HG03060 (cell line): ENCODE measurements around the gene SUCO.
"Not testable (repeated sequence)": the region's sequence is repeated elsewhere in the genome, so short reads cannot be mapped to it uniquely, and the experiment has no call there.

Experiments used
- ATAC-seq: cut with Tn5 transposase; IDR thresholded peaks from one replicate; pipeline ENCODE4 v1.9.1; 2021; ENCODE audit warnings: low read depth, moderate number of reproducible peaks; ENCODE audit not compliant: unreplicated experiment

Gene SUCO

DNA sequence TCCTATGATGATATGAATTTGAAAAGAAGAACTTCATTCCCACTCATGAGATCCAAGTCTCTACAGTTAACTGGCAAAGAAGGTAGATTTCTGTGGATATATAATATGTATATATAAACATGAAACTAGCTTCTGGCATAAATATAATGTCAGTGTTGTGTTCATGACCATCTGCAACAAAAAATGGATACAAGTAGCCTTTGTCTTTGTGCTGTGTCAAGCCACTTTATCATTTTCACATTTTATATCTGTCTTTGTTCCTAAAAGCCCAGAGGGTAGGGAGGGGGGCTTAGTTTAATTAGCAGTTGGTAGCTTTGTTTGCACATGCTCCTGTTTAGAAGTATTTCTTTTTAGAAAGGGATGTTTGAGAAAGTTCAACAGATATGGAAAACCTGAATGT lies 69.8 kb downstream of the SUCO start:
- no peak for ATAC-seq

DNA sequence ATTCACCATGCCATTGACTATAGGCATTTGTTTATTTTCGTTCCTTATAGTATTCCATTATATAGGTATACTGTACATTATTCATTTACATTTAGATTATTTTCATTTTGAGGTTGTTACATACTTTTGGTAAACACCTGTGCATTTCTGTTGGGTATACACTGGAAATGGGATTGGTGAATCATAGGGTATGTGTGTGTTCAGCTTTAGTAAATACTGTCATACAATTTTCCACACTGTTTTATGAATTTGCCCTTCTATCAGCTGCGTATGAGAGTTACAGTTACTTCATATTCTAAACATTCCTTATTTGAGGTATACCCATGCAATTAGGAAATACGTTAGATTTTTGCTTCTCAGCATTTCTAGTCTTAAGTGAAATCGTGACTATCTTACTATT lies 70.9 kb downstream of the SUCO start:
- no peak for ATAC-seq

DNA sequence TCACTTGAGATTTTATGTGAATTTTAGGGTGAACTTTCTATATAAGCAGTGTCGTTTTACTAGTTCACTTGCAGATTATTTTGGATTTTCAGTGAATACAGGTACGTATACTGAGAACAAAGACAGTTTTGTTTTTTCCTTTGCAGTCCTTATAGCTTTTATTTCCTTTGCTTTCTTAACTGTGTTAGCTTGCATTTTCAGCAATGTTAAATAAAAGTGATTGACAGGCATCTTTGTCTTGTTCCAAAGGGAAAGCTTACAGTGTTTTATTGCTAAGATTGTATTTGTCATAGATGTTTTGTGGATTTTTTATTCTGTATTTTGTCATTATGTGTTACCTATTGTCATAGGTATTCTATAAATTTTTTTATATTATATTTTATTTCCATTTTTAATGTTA lies 72.7 kb downstream of the SUCO start:
- ATAC-seq: no peak

DNA sequence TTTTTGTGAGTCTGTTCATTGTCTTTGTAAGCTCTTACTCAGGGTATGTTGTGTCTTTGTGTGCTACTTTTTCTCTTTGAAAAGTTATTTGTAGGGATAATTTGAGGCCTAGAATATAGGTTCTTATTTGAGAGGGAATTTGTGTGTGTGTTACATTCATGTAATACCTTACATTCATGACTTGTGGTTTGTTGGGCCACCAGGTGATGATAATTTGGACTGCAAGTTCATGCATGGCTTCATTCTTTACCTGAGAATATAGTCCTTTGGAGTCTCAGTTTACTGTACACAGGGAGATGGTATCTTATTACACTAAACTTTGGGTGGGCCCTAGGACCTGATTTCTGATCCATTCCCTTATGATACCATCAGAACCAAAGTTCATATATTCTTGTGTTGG lies 74.2 kb downstream of the SUCO start:
- ATAC-seq: no peak

DNA sequence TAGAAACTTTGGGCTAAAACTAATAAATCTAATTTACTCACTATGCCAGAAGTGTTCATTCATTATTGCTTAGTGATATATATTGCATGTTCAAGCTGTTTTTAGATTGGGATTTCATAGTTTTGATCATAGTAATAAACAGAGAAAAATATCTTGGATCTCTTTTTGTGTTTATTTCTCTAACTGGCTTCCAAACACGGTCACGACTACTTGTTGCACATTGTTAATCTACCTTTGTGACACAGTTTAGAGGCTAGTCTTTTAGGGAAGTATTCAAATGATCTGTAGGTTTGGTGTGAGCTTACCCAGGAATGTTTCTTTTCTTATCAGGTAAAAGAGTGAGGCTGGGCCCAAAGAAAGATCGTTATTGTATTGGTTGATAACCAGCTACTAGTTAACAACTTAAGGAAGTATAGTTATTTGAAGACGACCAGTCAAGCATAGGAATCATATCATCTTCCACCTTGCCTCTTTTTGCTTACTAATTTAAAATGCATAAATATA lies 75.2 kb downstream of the SUCO start:
- no peak for ATAC-seq

DNA sequence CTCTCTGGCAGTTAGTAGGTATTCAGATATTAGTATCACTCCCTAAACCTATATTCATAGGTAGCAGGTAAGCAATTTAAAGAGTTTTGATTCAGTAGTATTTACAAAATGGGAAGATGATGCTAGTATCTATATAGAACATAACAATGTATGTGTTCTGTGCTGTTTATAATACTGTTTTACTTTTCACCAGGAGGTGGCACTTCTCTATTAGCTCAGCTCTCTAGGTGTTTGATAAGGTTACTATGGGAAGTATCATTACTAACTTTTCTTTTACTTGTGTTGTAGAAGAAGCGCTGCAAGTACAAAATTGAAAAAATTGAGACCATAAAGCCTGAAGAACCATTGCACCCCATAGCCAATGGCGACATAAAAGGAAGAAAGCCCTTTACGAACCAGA lies 76.6 kb downstream of the SUCO start:
- ATAC-seq: no peak

DNA sequence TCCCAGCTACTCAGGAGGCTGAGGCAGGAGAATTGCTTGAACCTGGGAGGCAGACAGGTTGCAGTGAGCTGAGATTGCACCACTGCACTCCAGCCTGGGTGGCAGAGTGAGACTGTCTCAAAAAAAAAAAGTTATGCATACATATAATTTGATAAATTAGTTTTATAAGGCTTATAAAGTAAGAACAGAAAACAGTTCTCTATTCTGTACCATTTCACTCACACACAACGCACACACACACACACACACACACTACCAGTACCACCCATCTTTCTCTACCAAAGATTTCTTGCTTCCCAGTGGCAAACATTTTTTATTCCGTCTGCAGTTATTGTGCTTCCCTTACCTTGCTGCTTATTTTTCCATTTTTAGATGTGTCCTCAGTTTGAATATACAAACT lies 79.5 kb downstream of the SUCO start:
- no peak for ATAC-seq

DNA sequence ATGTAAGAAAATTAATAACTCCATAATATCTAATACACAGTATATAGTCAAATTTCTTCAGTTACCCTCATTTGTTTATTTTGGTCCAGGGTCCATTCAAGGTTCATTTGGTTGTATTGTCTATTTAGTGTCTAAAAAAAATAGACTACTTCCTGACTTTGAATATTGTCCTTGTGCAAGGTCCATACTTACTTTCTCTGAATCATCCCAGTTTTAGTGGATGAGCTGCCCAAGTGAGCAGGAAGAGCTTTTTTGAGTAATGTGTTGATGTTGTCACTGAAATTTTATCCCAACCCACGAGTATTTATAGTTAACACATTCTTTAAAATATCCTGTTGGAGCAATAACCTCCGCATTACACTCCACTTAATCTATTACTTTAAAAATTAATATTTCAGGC lies 80.3 kb downstream of the SUCO start:
- no peak for ATAC-seq

DNA sequence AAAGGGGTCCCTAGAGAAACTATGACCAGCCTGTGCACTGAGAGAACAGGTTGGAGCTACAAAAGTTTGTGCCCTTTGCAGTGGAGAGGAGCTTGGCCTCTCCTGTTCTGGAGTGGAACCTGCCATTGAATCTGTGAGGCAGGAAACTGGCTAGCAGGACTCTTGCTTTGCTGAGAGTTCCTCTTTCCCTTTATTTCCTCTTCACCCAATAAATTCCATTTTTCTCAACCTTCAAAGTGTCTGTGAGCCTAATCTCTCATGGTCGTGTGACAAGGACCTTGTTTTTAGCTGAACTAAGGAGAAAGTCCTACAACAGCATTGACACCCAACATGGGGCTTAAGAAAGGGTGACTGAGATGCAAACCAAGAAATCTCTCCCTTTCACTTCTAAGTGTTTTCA lies 83.2 kb downstream of the SUCO start:
- ATAC-seq: no peak

DNA sequence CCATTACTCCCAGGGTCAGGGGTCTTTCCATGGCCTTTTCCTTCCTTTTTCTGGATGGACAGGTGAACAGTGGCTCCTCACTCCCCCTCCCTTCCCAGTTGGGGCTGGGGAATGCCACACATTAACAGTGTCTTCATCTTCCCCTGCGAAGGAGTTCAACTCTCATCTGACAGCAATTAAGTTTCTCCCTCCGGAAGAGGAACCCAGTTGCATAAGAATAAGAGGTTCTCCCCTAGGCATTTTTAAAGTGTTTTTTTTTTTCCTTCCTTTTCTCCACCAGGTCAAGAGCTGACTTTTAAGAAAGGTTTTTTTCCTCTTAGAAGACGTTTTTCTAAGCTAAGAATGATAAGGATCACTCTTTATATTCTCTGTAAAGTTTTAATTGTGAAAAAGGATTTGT lies 83.7 kb downstream of the SUCO start:
- no peak for ATAC-seq

DNA sequence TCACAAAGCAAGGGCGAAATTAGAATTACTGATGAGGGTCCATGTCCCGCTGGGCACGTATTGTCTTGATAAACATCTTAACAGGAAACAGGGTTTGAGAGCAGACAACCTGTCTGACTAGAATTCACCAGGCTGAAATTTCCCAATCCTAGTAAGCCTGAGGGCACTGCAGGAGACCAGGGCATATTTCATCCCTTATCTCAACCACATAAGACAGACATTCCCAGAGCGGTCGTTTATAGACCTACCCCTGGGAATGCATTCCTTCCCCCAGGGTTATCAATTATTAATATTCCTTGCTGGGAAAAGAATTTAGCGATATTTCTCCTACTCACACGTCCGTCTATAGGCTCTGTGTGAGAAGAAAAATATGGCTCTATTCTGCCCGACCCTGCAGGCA lies 87.7 kb downstream of the SUCO start:
- not testable (repeated sequence) for ATAC-seq

DNA sequence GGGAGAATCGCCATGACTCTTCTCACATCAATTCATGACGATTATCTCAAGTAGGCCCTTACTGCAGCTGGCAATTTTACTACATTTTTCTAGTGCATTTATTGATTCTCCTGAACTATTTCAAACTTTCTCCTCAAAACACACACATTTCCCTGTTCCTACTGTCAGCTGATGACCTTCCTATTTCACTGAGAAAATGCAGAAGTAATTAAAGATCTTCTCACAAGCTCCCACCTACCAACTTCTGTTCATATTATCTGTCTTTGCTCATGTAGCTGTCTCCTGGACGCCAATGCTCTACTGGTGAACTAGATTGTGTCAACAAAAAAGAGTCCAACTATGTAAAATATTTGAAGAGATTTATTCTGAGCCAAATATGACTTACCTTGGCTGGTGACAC lies 89.6 kb downstream of the SUCO start:
- ATAC-seq: no peak

DNA sequence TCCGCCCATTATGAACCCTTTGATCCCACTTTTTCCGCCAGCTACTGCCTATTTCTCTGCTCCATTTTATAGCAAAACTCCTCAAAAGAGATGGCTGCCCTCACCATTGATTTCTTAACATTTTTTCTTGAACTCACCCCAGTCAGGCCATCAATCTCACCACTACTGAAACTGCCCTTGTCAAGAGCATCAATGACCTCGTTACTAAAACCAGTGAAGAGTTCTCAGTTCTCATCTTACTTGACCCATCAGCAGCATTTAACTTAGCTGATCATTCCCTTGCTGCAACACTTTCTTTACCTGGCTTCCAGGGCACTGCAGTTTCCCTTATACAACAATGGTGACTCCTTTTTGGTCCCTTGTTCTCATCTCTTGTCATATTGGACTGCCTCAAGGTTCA lies 90.8 kb downstream of the SUCO start:
- ATAC-seq: no peak

DNA sequence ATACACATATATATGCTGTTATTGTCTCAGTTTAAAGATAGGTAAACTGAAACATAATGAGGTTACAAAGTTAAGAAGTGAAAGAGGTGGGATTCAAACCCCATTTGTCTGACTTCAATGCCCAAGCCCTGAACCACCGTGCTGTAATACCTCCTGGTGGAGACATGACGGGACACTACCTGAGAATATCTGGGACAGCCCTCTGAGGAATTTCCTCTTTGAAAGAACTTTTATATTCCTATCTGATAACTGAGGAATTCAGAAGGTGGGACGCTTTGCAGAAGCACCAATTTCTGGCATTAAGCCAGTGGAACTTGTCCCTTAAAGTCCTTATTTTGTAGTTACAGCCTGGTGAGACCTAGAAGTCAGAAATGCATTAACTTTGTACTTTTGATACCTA lies 93.9 kb downstream of the SUCO start:
- no peak for ATAC-seq

DNA sequence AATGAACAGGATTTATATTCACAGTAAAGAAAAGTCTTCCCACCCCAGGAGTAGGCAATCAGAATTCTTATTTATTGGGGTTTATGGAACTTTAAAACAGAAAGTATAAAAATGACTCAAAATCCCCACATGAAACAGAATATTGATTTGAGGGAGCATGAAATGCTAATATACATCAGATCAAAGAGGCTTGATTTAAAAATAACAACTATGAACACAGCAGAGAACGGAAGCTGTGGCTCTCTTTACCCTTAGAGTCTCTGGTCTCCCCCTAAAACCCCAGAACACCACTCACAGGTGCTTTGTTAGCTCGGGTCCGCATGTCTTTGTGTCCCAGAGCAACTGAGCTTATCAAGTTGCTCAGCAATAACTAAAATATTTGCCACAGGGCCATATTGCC lies 94.8 kb downstream of the SUCO start:
- no peak for ATAC-seq

DNA sequence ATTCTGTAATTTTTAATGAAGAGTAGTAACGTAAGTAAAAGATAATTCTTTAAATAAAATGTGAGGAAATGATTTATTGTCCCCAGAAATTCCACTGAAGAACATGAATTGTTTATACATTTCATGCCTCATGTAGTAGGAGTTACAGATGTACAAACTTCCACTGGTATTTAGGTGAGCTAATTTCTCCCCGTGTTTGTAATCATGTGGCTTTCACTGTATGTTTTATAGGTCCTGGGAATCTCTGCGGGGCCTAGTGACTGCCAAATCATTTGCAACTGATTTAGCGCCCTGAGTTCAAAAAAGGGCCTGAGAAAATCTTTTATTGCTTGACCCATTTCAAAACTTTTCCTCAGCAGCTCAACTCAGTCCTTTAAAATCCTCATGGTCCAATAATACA lies 95.5 kb downstream of the SUCO start:
- ATAC-seq: no peak

DNA sequence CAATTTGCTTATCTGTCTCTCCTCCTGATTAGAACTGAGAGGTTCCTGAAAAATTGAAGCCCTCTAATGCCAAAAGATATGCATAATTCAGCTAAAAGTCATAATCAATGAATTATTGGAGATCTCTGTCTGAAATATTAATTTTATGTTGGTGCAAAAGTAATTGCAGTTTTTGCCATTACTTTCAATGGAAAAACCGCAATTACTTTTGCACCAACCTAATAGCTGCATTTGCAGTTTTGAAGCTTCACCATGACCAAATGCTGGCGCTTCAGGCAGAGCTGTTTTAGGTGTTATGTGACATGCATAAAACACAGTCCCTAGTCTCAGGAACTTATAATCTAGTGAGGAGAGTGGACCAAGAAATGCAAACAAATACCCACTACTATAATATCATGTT lies 96.2 kb downstream of the SUCO start:
- ATAC-seq: no peak

DNA sequence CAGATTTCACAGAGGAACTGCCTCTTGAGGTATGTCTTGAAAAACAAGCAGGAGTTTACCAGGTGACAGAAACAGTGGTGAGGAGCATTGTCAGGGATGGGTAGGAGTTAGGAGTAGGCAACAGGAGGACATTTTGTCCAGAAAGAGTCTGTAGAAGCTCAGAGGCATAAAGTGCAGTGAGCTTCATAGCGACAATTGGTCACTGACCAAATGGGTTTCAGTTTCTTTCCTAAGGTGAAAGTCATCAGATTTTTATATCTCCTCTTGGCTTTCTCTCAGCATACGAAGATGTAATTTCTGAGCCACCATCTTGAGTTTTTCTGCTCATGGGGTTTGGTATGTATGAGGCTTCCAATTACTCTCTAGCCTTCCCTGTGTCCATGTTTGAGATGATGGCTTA lies 96.7 kb downstream of the SUCO start:
- no peak for ATAC-seq

DNA sequence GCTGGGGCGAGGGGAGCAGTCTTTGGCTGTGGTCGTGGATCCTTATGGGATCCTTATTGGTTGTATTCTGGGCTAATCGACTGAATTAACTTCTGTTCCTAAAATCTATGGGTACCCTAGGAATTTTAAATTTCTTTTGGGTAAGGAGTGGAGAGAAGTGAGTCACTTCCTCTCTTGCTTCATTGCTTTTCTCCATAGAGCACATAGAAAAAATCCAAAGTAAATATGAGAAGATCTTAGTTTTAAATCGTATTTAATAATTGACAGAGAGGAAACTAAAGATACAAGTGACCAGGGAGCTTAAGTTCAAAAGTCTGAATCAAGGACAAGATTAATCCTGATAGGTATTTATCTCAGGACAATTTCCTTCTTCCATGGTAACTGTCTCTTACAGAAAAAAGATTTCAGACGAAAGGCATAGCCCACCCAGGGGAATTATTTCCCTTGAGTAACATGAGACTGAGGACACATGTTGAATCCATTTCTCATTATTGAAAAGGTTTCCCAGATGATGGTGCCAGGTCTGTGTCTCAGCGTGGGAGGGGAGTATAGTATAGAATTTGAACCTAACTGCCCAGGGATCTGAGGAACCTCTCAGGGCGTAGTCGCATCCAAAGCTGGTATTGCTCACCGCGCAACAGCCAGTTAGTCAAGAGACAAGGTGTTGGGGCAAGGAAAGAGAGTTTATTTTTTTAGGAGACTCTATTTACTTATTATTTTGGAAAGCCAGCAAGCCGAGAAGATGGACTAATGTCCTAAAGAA lies 97.3 kb downstream of the SUCO start:
- no peak for ATAC-seq

DNA sequence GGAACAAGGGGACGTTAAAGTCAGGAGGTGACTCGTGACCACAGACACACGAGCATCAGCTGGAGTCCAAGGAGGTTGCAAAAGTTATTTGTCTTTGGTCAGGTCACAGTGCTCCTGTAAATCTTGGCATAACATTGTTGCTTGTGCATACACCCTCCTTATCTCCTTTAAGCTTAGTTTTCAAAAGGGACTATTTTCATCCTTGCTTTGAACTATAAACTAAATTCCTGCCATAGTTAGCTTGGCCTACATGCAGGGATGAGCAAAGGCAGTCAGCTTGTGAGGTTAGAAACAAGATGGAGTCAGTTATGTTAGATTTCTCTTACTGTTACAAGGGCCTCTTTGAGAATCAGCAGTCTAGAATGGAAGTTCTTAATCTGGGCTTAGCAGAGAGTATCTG lies 97.9 kb downstream of the SUCO start:
- ATAC-seq: no peak

DNA sequence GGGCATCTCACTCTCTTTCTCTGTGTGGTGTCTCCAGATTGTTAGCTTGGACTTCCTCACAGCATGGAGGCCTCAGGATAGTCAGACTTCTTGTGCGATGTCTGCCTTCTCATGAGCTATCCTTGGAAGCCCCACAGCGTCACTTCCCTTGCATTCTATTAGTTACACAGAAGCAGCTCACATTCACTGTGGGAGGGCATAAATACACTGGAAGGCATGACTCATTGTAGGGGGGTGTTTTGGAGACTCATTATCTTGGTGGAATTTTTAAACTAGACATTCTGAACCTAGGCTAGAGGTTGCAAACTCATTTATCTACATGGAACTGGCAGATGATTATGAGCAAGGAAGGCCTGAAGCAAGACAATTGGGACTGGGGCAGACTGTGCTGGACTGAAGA lies 104.6 kb downstream of the SUCO start:
- ATAC-seq: no peak

DNA sequence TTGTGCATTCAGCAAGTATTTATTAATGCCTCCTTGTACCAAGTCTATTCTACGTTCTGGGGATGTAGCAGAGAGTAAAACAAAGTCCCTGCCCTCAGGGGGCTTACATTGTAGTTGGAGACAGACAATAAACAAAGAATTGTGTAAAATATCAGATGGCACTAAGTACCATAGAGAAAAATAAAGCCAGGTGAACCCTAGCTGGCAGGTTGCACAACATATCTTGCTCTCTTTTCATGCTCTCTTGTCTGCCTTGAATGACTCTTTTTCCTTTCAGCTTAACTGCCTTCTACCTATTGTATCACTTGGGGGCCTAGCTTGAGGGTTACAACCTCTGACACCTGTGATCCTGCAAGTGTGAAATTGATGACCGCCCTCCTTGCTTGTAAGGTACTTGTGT lies 105.3 kb downstream of the SUCO start:
- ATAC-seq: no peak
